ENCODE measurements around the gene CWC15.
A peak's percentile ranks its signal among the peaks of the same experiment; 100 is the strongest.

Gene CWC15

GRCh38 chr11:94975599-94975998, 2.2 kb upstream of the CWC15 start:
- ChIA-PET CTCF (interaction anchor here (1.0 to 2.3 kb wide), 5 partner anchors 10 to 118 kb away, joined by 3 to 9 read pairs (median 3); partner anchors contain the start of gene SRSF8), POLR2A (no interaction called here)
- no peak for DNase-seq (ENCODE audit: extremely low spot score)
- TF ChIP-seq CTCF (IDR thresholded peaks at IDR 0.05; ENCODE audit: control extremely low read depth, extremely low read depth, low read depth, missing control alignments) = no peak

GRCh38 chr11:94974178-94974577, 822 bp upstream of the CWC15 start:
- no peak for TF ChIP-seq CTCF (IDR thresholded peaks at IDR 0.05; ENCODE audit: control extremely low read depth, extremely low read depth, low read depth, missing control alignments)
- ChIA-PET POLR2A (no interaction called here), CTCF (interaction anchor here (1.4 to 2.3 kb wide), 3 partner anchors 13 to 854 kb away, joined by 3 to 13 read pairs (median 4); no protein-coding TSS in a partner anchor)
- no peak for DNase-seq (ENCODE audit: extremely low spot score)

GRCh38 chr11:94972700-94973098, 657 bp downstream of the CWC15 start:
- DNase-seq (ENCODE audit: extremely low spot score) = no peak
- ChIA-PET CTCF (interaction anchor here (1.0 to 2.3 kb wide), 8 partner anchors 8 to 855 kb away, joined by 3 to 13 read pairs (median 4); partner anchors contain the start of gene SRSF8), POLR2A (interaction anchor here (0.7 to 1.0 kb wide), 2 partner anchors 100 to 1099 kb away, joined by 3 to 4 read pairs; no protein-coding TSS in a partner anchor)
- no peak for TF ChIP-seq CTCF (IDR thresholded peaks at IDR 0.05; ENCODE audit: control extremely low read depth, extremely low read depth, low read depth, missing control alignments)

- POLR2A ChIA-PET = interaction anchor here (0.8 kb wide), 1 partner anchor 14 kb away, joined by 3 read pairs; no protein-coding TSS in a partner anchor
- TF ChIP-seq CTCF (IDR thresholded peaks at IDR 0.05; ENCODE audit: control extremely low read depth, extremely low read depth, low read depth, missing control alignments) = peak; percentile 40
- CTCF ChIA-PET = interaction anchor here (1.1 to 1.6 kb wide), 3 partner anchors 12 to 346 kb away, joined by 3 to 4 read pairs (median 3); partner anchors contain the start of gene SRSF8
- no peak for DNase-seq (ENCODE audit: extremely low spot score)
Observed at GRCh38 chr11:94968334-94968958, 4.9 kb downstream of the CWC15 start.

GRCh38 chr11:94964934-94965333, 8.4 kb downstream of the CWC15 start:
- TF ChIP-seq CTCF (IDR thresholded peaks at IDR 0.05; ENCODE audit: control extremely low read depth, extremely low read depth, low read depth, missing control alignments) = no peak
- DNase-seq (ENCODE audit: extremely low spot score) = no peak
- ChIA-PET POLR2A (no interaction called here), CTCF (interaction anchor here (0.7 to 1.8 kb wide), 3 partner anchors 8 to 102 kb away, joined by 3 to 6 read pairs (median 3); partner anchors contain the start of genes CWC15, KDM4D and SRSF8)

GRCh38 chr11:94961255-94961654, 12.1 kb downstream of the CWC15 start:
- no peak for DNase-seq (ENCODE audit: extremely low spot score)
- CTCF ChIA-PET = interaction anchor here (1.0 to 3.7 kb wide), 6 partner anchors 12 to 132 kb away, joined by 3 to 13 read pairs (median 3); partner anchors contain the start of genes CWC15, KDM4D and SRSF8
- POLR2A ChIA-PET = no interaction called here
- no peak for TF ChIP-seq CTCF (IDR thresholded peaks at IDR 0.05; ENCODE audit: control extremely low read depth, extremely low read depth, low read depth, missing control alignments)
